Kidney (tissue), 14 donors: Measurements from ENCODE around the gene HPRT1. TPM values are rescaled to one million over a fixed set of nuclear protein-coding genes. Genes with fewer than 3 reads are reported as not detected.
"Not testable (repeated sequence)": the region's sequence is repeated elsewhere in the genome, so short reads cannot be mapped to it uniquely, and the experiment has no call there.

Source experiments
- DNase-seq, 5 donors: peaks; one replicate each; pipeline ENCODE4 v3.0.0-alpha.2; 2013 to 2020
- FAIRE-seq: peaks from 2 replicates; lab custom pipeline; 2012; peaks lifted over from hg19 to GRCh38; lab: Jason Lieb, UNC
- H3K27ac ChIP-seq, 2 donors: one replicate each; pipeline ENCODE4 v1.7.0; 2013; ENCODE audit warnings: low read depth in 2 of 2, low read length in 2 of 2, inconsistent platforms in 1 of 2
- H3K27me3 ChIP-seq: one replicate; pipeline ENCODE4 v1.7.1; 2013; ENCODE audit warnings: low read length, inconsistent platforms; ENCODE audit not compliant: control insufficient read depth, insufficient read depth
- H3K36me3 ChIP-seq, 3 donors: one replicate each; pipeline versions ENCODE4 v1.7.0 to v1.7.1; 2013; ENCODE audit warnings: low read length in 3 of 3, control low read depth in 1 of 3, inconsistent platforms in 1 of 3; ENCODE audit not compliant: insufficient read depth in 3 of 3, control insufficient read depth in 2 of 3
- H3K4me1 ChIP-seq, 3 donors: one replicate each; pipeline versions ENCODE4 v1.7.0 to v1.7.1; 2013; ENCODE audit warnings: low read length in 3 of 3, inconsistent platforms in 1 of 3, low read depth in 1 of 3; ENCODE audit not compliant: control insufficient read depth in 2 of 3, insufficient read depth in 2 of 3
- H3K4me3 ChIP-seq, 3 donors: one replicate each; pipeline versions ENCODE4 v1.7.0 to v1.8.1; 2013; ENCODE audit warnings: low read length in 3 of 3, control low read depth in 1 of 3, inconsistent platforms in 1 of 3
- H3K9ac ChIP-seq, 3 donors: one replicate each; pipeline versions ENCODE4 v1.7.0 to v1.7.1; 2013; ENCODE audit warnings: low read length in 3 of 3, control low read depth in 1 of 3, inconsistent platforms in 1 of 3
- H3K9me3 ChIP-seq, 3 donors: one replicate each; pipeline versions ENCODE4 v1.7.0 to v1.7.1; 2013; ENCODE audit warnings: low read length in 3 of 3, control low read depth in 1 of 3, inconsistent platforms in 1 of 3; ENCODE audit not compliant: control insufficient read depth in 2 of 3, insufficient read depth in 1 of 3
- CTCF ChIP-seq: IDR thresholded peaks from 3 replicates; pipeline ENCODE4 v1.5.1; 2012; ENCODE audit warnings: mild to moderate bottlenecking, moderate library complexity, borderline replicate concordance; ENCODE audit not compliant: insufficient read depth; ENCODE audit errors: extremely low read depth
- intact Hi-C: fragments of 100-400 bp; cut with DNase I; formaldehyde crosslinking; loops from one replicate; pipeline ENCODE4 v1.11.1; 2022
- polyA plus RNA-seq: library from polyadenylated mRNA; stranded (reverse); fragments of 350-450 nt; fragmentation: Illumina TruSeq; extraction: RNeasy Lipid Tissue Mini Kit (QIAGEN cat#74804); gene quantifications from one replicate; pipeline ENCODE4 v1.2.3, GENCODE V29; 2014; ENCODE audit warnings: low read depth, low replicate concordance; ENCODE audit not compliant: insufficient read depth
- total RNA-seq: library from RNA; stranded (reverse); fragmentation: NEBNext Ultra II Directional; extraction: Animal tissue kit (Norgen Biotek cat#: 25700); gene quantifications from one replicate; pipeline ENCODE4 v1.2.1, GENCODE V29; 2021
- donor health status: control.
- donor health status: control.
- donor health status: control.
- donor health status: control.
- donor health status: control.
- donor health status: DM: yes; HTN: yes; CAD: no.
- donor health status: Normal renal cell carcinoma (clear cell type).

Gene HPRT1
- total and polyA plus RNA-seq, 2 donors from 2014 or later, result 57.8 to 75.0 TPM

DNA sequence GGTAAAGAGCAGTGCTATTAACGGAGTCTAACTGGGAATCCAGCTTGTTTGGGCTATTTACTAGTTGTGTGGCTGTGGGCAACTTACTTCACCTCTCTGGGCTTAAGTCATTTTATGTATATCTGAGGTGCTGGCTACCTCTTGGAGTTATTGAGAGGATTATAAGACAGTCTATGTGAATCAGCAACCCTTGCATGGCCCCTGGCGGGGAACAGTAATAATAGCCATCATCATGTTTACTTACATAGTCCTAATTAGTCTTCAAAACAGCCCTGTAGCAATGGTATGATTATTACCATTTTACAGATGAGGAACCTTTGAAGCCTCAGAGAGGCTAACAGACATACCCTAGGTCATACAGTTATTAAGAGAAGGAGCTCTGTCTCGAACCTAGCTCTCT is 1.5 kb downstream of the HPRT1 start:
- no peak for TF ChIP-seq CTCF
- intact Hi-C loops, result no loop called here
- no peak for FAIRE-seq

GRCh38 chrX:134462927-134463326 is 3.0 kb downstream of the HPRT1 start:
- no peaks in the 10 kb centered on the region for H3K36me3 ChIP-seq
- no peaks in the 10 kb centered on the region for H3K27me3 ChIP-seq
- intact Hi-C loops, result no loop called here
- H3K9ac ChIP-seq, result no peak overlapping the region
- no peak for TF ChIP-seq CTCF
- no peak overlapping the region for H3K27ac ChIP-seq
- no peak for DNase-seq
- no peaks in the 10 kb centered on the region for H3K9me3 ChIP-seq
- no peaks in the 10 kb centered on the region for H3K4me1 ChIP-seq
- H3K4me3 ChIP-seq, result no peak overlapping the region
- FAIRE-seq, result no peak

More for the DNA sequence above, 1.5 kb downstream of the HPRT1 start:
- Histone ChIP-seq H3K27ac (no peak overlapping the region), H3K4me1 (no peaks in the 10 kb centered on the region), H3K36me3 (no peaks in the 10 kb centered on the region), H3K27me3 (no peaks in the 10 kb centered on the region), H3K4me3 (peak overlapping the region in 1 of 3 donors; percentile 66), H3K9me3 (no peaks in the 10 kb centered on the region), H3K9ac (peak overlapping the region in 1 of 3 donors; percentile 34)
- no peak for DNase-seq

DNA sequence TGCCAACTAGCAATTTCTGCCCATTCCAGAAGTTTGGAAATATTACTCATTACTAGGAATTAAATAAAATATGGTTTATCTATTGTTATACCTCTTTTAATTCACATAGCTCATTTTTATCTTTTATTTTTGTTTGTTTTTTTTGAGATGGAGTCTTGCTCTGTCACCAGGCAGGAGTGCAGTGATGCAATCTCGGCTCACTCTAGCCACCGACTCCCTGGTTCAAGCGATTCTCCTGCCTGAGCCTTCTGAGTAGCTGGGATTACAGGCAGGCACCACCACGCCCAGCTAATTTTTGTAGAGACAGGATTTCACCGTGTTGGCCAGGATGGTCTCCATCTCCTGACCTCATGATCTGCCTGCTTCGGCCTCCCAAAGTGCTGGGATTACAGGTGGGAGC is 4.5 kb downstream of the HPRT1 start:
- H3K27me3 ChIP-seq, H3K36me3 ChIP-seq, FAIRE-seq, H3K4me3 ChIP-seq, H3K4me1 ChIP-seq, H3K9me3 ChIP-seq, DNase-seq, intact Hi-C loops, H3K27ac ChIP-seq, H3K9ac ChIP-seq: not testable (repeated sequence)

- no peaks in the 10 kb centered on the region for H3K4me1 ChIP-seq
- no peak for TF ChIP-seq CTCF
- DNase-seq (no peak), FAIRE-seq (no peak)
- H3K9ac ChIP-seq, result no peak overlapping the region
- H3K36me3 ChIP-seq, result no peaks in the 10 kb centered on the region
- intact Hi-C loops, result no loop called here
- H3K27ac ChIP-seq, result no peak overlapping the region
- H3K9me3 ChIP-seq, result no peaks in the 10 kb centered on the region
- H3K27me3 ChIP-seq, result no peaks in the 10 kb centered on the region
- no peak overlapping the region for H3K4me3 ChIP-seq
These were observed 9.5 kb downstream of the HPRT1 start for GRCh38 chrX:134469486-134469885.
